Measurements from ENCODE around the gene ACACB. TPM values are rescaled to one million over a fixed set of nuclear protein-coding genes. Genes with fewer than 3 reads are reported as not detected.

ACACB gene
- total RNA-seq, 6 experiments from 2014 or later: 107 to 237 (median 187) TPM

- peaks cover 0 to 97% (median 60%) of the 10 kb centered on the region in 4 donors for H3K36me3 ChIP-seq
- intact Hi-C loops (cut with DNase I): no loop called here
- no peak overlapping the region for H3K27ac ChIP-seq
- 70% methylated on average over 1 of the region's 1 CpG for WGBS (ENCODE audit: insufficient coverage, low coverage, low lambda C conversion rate, missing lambda C conversion rate)
- H3K9me3 ChIP-seq: no peaks in the 10 kb centered on the region
- no peak for TF ChIP-seq POLR2A (IDR thresholded peaks at IDR 0.05)
- TF ChIP-seq, protein P1, sequence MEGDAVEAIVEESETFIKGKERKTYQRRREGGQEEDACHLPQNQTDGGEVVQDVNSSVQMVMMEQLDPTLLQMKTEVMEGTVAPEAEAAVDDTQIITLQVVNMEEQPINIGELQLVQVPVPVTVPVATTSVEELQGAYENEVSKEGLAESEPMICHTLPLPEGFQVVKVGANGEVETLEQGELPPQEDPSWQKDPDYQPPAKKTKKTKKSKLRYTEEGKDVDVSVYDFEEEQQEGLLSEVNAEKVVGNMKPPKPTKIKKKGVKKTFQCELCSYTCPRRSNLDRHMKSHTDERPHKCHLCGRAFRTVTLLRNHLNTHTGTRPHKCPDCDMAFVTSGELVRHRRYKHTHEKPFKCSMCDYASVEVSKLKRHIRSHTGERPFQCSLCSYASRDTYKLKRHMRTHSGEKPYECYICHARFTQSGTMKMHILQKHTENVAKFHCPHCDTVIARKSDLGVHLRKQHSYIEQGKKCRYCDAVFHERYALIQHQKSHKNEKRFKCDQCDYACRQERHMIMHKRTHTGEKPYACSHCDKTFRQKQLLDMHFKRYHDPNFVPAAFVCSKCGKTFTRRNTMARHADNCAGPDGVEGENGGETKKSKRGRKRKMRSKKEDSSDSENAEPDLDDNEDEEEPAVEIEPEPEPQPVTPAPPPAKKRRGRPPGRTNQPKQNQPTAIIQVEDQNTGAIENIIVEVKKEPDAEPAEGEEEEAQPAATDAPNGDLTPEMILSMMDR (IDR thresholded peaks at IDR 0.05): no peak
- no peak for ATAC-seq
- no peaks in the 10 kb centered on the region for H3K27me3 ChIP-seq
- DNase-seq: peak in 1 of 3 donors; percentile 23
- H3K4me1 ChIP-seq: no peaks in the 10 kb centered on the region
- H3K4me3 ChIP-seq: no peak overlapping the region
These were observed 58.1 kb downstream of the ACACB start for GRCh38 chr12:109174468-109174867.

DNA sequence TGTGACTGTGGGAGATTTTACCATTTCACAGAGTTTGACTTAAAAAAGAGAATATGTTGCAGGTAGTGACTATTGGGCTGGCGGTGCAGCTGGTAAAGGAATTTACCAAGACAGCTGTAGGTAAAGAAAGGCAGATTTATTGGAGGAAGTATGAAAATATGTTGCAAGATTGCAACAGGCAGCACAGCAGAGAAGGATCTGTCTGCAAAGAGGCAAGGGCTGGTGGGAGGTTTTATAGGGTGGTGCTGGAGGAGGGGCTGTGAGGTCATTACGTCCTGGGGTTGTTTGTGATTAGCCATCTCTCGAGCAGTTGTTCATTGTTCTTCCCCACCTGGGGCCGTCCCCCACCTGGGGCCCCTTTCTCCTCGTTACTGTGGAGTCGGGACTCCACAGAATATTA is 62.1 kb downstream of the ACACB start:
- WGBS (ENCODE audit: insufficient coverage, low coverage, low lambda C conversion rate, missing lambda C conversion rate): 82% methylated on average over 1 of the region's 6 CpGs
- peaks cover 0 to 96% (median 43%) of the 10 kb centered on the region in 4 donors for H3K36me3 ChIP-seq
- TF ChIP-seq POLR2A (IDR thresholded peaks at IDR 0.05): no peak
- TF ChIP-seq, protein P1 (IDR thresholded peaks at IDR 0.05): no peak
- peak in 1 of 3 donors; percentile 42 for DNase-seq
- ATAC-seq: no peak
- H3K4me3 ChIP-seq: no peak overlapping the region
- no peaks in the 10 kb centered on the region for H3K9me3 ChIP-seq
- H3K27ac ChIP-seq: no peak overlapping the region
- H3K4me1 ChIP-seq: no peaks in the 10 kb centered on the region
- H3K27me3 ChIP-seq: no peaks in the 10 kb centered on the region
- intact Hi-C loops (cut with DNase I): no loop called here

GRCh38 chr12:109179927-109180326 is 63.5 kb downstream of the ACACB start:
- Histone ChIP-seq H3K27ac (no peak overlapping the region), H3K9me3 (no peaks in the 10 kb centered on the region), H3K27me3 (no peaks in the 10 kb centered on the region), H3K4me1 (no peaks in the 10 kb centered on the region), H3K4me3 (no peak overlapping the region), H3K36me3 (peaks cover 0 to 96% (median 39%) of the 10 kb centered on the region in 4 donors)
- TF ChIP-seq, protein P1 (IDR thresholded peaks at IDR 0.05): no peak
- TF ChIP-seq POLR2A (IDR thresholded peaks at IDR 0.05): no peak
- intact Hi-C loops (cut with DNase I): no loop called here
- 51% methylated on average over 5 of the region's 6 CpGs for WGBS (ENCODE audit: insufficient coverage, low coverage, low lambda C conversion rate, missing lambda C conversion rate)
- DNase-seq: peak in 1 of 3 donors; percentile 78
- peak in 3 of 4 donors; percentile 47 to 57 (median 48) for ATAC-seq

DNA sequence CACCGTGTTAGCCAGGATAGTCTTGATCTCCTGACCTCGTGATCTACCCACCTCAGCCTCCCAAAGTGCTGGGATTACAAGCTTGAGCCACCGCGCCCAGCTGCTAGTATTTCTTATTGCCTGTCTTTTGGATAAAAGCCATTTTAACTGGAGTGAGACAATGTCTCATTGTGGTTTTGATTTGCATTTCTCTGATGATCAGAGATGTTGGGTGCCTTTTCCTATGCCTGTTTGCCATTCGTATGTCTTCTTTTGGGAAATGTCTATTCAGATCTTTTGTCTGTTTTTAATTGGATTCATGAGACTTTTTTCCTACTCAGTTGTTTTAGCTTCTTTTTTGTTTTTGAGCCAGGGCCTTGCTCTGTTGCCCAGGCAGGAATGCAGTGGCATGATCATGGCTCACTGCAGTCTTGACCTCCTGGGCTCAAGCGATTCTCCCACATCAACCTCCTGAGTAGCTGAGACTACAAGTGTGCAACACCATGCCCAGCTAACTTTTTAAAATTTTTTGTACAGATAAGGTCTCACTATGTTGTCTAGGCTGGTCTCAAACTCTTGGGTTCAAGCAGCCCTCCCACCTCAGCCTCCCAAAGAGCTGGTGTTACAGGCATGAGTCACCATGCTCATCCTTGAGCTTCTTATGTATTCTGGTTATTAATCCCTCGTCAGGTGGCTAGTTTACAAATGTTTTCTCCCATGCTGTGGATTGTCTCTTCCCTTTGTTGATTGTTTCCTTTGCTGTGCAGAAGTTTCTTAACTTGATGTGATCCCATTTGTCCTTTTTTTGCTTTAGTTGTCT is 65.9 kb downstream of the ACACB start:
- no peak overlapping the region for H3K4me3 ChIP-seq
- H3K36me3 ChIP-seq: peaks cover 0 to 99% (median 44%) of the 10 kb centered on the region in 4 donors
- DNase-seq (no peak), ATAC-seq (no peak)
- TF ChIP-seq POLR2A (IDR thresholded peaks at IDR 0.05): no peak
- TF ChIP-seq, protein P1 (IDR thresholded peaks at IDR 0.05): no peak
- intact Hi-C loops (cut with DNase I): no loop called here
- 94% methylated on average over 2 of the region's 7 CpGs for WGBS (ENCODE audit: insufficient coverage, low coverage, low lambda C conversion rate, missing lambda C conversion rate)
- H3K4me1 ChIP-seq: no peaks in the 10 kb centered on the region
- H3K9me3 ChIP-seq: no peaks in the 10 kb centered on the region
- H3K27me3 ChIP-seq: no peaks in the 10 kb centered on the region
- no peak overlapping the region for H3K27ac ChIP-seq
